KG1 (cell line): ENCODE data around the gene UST.

Experiments
- DNase-seq: peaks from one replicate; lab custom pipeline; 2025; lab: John Stamatoyannopoulos, UW

The UST gene

GRCh38 chr6:148746363-148747144 is at the start of gene UST:
Gene UST (plus strand): TSS chr6:148747030. CDS start chr6:148747431, 401 bp downstream.
- no peak for DNase-seq

GRCh38 chr6:148697895-148698440 is 48.9 kb upstream of the UST start:
- no peak for DNase-seq

- DNase-seq: no peak
Observed at GRCh38 chr6:148698671-148699180, 48.1 kb upstream of the UST start.

- no peak for DNase-seq
Observed at GRCh38 chr6:148700047-148700715, 46.6 kb upstream of the UST start.

- DNase-seq: peak; percentile 20
Observed at GRCh38 chr6:148700741-148701311, 46.0 kb upstream of the UST start.

GRCh38 chr6:148701375-148701774 is 45.5 kb upstream of the UST start:
- no peak for DNase-seq

GRCh38 chr6:148703900-148704299 is 42.9 kb upstream of the UST start:
- DNase-seq: no peak

GRCh38 chr6:148704400-148705246 is 42.2 kb upstream of the UST start:
- no peak for DNase-seq

GRCh38 chr6:148708707-148709106 is 38.1 kb upstream of the UST start:
- DNase-seq: no peak

- DNase-seq: no peak
Observed at GRCh38 chr6:148709577-148709976, 37.3 kb upstream of the UST start.

- no peak for DNase-seq
Observed at GRCh38 chr6:148711833-148712654, 34.8 kb upstream of the UST start.

GRCh38 chr6:148713033-148713738 is 33.6 kb upstream of the UST start:
- no peak for DNase-seq

GRCh38 chr6:148713921-148714320 is 32.9 kb upstream of the UST start:
- no peak for DNase-seq

- DNase-seq: no peak
Observed at GRCh38 chr6:148716811-148717210, 30.0 kb upstream of the UST start.

- no peak for DNase-seq
Observed at GRCh38 chr6:148720406-148720805, 26.4 kb upstream of the UST start.

GRCh38 chr6:148720897-148721296 is 25.9 kb upstream of the UST start:
- DNase-seq: no peak

GRCh38 chr6:148723484-148723883 is 23.3 kb upstream of the UST start:
- DNase-seq: no peak

GRCh38 chr6:148724428-148724827 is 22.4 kb upstream of the UST start:
- no peak for DNase-seq

GRCh38 chr6:148727104-148727503 is 19.7 kb upstream of the UST start:
- no peak for DNase-seq

GRCh38 chr6:148735989-148736388 is 10.8 kb upstream of the UST start:
- DNase-seq: no peak
